PC-9 (cell line): ENCODE results near the gene NR1I2. TPM values are rescaled to one million over a fixed set of nuclear protein-coding genes. Genes with fewer than 3 reads are reported as not detected.

Experiments
- BruUV-seq: library from RNA; stranded (reverse); fragments of 400-500 nt; replicated peaks from 2 replicates; lab custom pipeline; 2021; lab: Mats Ljungman, UMichigan
- CTCF ChIA-PET: fragments of 300-600 bp; sonication (Branson Sonifier 250); formaldehyde crosslinking; loops from one replicate; lab custom pipeline; 2022; ENCODE audit warnings: antibody characterized with exemption; lab: Charles Lee
- POLR2A ChIA-PET: fragments of 300-600 bp; sonication (Branson Sonifier 250); formaldehyde crosslinking; loops from one replicate; lab custom pipeline; 2022; ENCODE audit warnings: antibody characterized with exemption; ENCODE audit not compliant: unreplicated experiment; lab: Charles Lee
- DNase-seq, 2 experiments: peaks; one replicate each; pipeline versions ENCODE4 v3.0.0 to v3.0.0-alpha.2; 2015 to 2022; ENCODE audit warnings: mixed read lengths in 1 of 2
- H2AFZ ChIP-seq: fragments of 200-600 bp; sonication (generic); 2 replicates; pipeline ENCODE4 v1.8.1; 2017; ENCODE audit warnings: antibody characterized with exemption
- H3F3A ChIP-seq: fragments of 200-600 bp; sonication (generic); 2 replicates; pipeline ENCODE4 v1.8.1; 2017; ENCODE audit warnings: antibody characterized with exemption, mild to moderate bottlenecking, low read depth; ENCODE audit not compliant: insufficient read depth
- H3K27ac ChIP-seq: fragments of 200-600 bp; sonication (generic); 2 replicates; pipeline ENCODE4 v1.6.1; 2016; ENCODE audit warnings: mixed run types
- H3K27me3 ChIP-seq: fragments of 200-600 bp; sonication (generic); 2 replicates; pipeline ENCODE4 v1.6.1; 2016; ENCODE audit warnings: low read depth, mixed run types; ENCODE audit not compliant: insufficient read depth
- H3K36me3 ChIP-seq: fragments of 200-600 bp; sonication (generic); 2 replicates; pipeline ENCODE4 v1.6.1; 2016; ENCODE audit warnings: low read depth, mixed run types
- H3K4me1 ChIP-seq: fragments of 200-600 bp; sonication (generic); replicated peaks from 2 replicates; pipeline ENCODE4 v1.6.1; 2016; ENCODE audit warnings: mixed run types; ENCODE audit not compliant: insufficient read depth
- H3K4me2 ChIP-seq: fragments of 200-600 bp; sonication (generic); 2 replicates; pipeline ENCODE4 v1.6.1; 2017; ENCODE audit warnings: mixed run types
- H3K4me3 ChIP-seq: fragments of 200-600 bp; sonication (generic); 2 replicates; pipeline ENCODE4 v1.6.1; 2016; ENCODE audit warnings: mixed run types
- H3K79me2 ChIP-seq: fragments of 200-600 bp; sonication (generic); 2 replicates; pipeline ENCODE4 v1.6.1; 2017; ENCODE audit warnings: low read depth, mixed run types
- H3K9me2 ChIP-seq: fragments of 200-600 bp; sonication (generic); 2 replicates; pipeline ENCODE4 v1.8.1; 2017; ENCODE audit warnings: mild to moderate bottlenecking; ENCODE audit not compliant: insufficient read depth
- H3K9me3 ChIP-seq: fragments of 200-600 bp; sonication (generic); 2 replicates; pipeline ENCODE4 v1.8.1; 2016; ENCODE audit warnings: low read depth; ENCODE audit not compliant: insufficient read depth
- H4K20me1 ChIP-seq: fragments of 200-600 bp; sonication (generic); 2 replicates; pipeline ENCODE4 v1.8.1; 2017; ENCODE audit not compliant: insufficient read depth
- CTCF ChIP-seq: fragments of 200-600 bp; sonication (generic); conservative IDR thresholded peaks from 2 replicates; pipeline ENCODE4 v1.6.1; 2017; ENCODE audit warnings: mixed run types, antibody characterized with exemption, mild to moderate bottlenecking, moderate library complexity
- EZH2 ChIP-seq: fragments of 200-600 bp; sonication (generic); IDR thresholded peaks from 2 replicates; pipeline ENCODE4 v1.8.0; 2017; ENCODE audit warnings: antibody characterized with exemption, low read depth
- intact Hi-C: fragments of 100-400 bp; cut with micrococcal nuclease; formaldehyde crosslinking; loops from one replicate; pipeline ENCODE4 v1.10.0; 2022; ENCODE audit not compliant: unreplicated experiment
- total RNA-seq: library from RNA; stranded (reverse); gene quantifications from 2 replicates; pipeline ENCODE4 v1.2.3, GENCODE V29; 2021

Gene NR1I2
- total RNA-seq, 1 experiment from 2014 or later: not detected

- Histone ChIP-seq H2AFZ (no peak overlapping the region), H3F3A (no peaks in the 10 kb centered on the region), H3K27me3 (no peaks in the 10 kb centered on the region), H3K9me2 (no peaks in the 10 kb centered on the region), H3K27ac (no peak overlapping the region), H3K4me2 (no peak overlapping the region), H3K4me1 (peaks cover 21% of the 10 kb centered on the region), H4K20me1 (no peaks in the 10 kb centered on the region), H3K36me3 (no peaks in the 10 kb centered on the region), H3K9me3 (peaks cover 3% of the 10 kb centered on the region; the same call in 1 of the 2 replicates), H3K4me3 (no peak overlapping the region), H3K79me2 (no peaks in the 10 kb centered on the region)
- TF ChIP-seq CTCF: no peak
- no peak for TF ChIP-seq EZH2
- POLR2A ChIA-PET: no interaction called here
- no TSS peak for BruUV-seq
- CTCF ChIA-PET: no interaction called here
- intact Hi-C loops: no loop called here
- DNase-seq: no peak
These were observed 10.4 kb downstream of the NR1I2 start for GRCh38 chr3:119792270-119792669.

GRCh38 chr3:119794401-119794800, 12.5 kb downstream of the NR1I2 start:
- Histone ChIP-seq H3K36me3 (no peaks in the 10 kb centered on the region), H2AFZ (no peak overlapping the region), H3K27ac (no peak overlapping the region), H3K79me2 (no peaks in the 10 kb centered on the region), H3K27me3 (no peaks in the 10 kb centered on the region), H4K20me1 (no peaks in the 10 kb centered on the region), H3F3A (no peaks in the 10 kb centered on the region), H3K4me2 (no peak overlapping the region), H3K4me3 (no peak overlapping the region), H3K4me1 (peaks cover 21% of the 10 kb centered on the region), H3K9me2 (no peaks in the 10 kb centered on the region), H3K9me3 (peaks cover 3% of the 10 kb centered on the region; the same call in 1 of the 2 replicates)
- no TSS peak for BruUV-seq
- no peak for DNase-seq
- intact Hi-C loops: no loop called here
- POLR2A ChIA-PET: interaction anchor here (0.8 kb wide), 1 partner anchor 301 kb away, joined by 5 read pairs; no protein-coding TSS in a partner anchor
- TF ChIP-seq CTCF: no peak
- TF ChIP-seq EZH2: no peak
- CTCF ChIA-PET: no interaction called here

- H3F3A ChIP-seq: no peaks in the 10 kb centered on the region
- H3K9me2 ChIP-seq: no peaks in the 10 kb centered on the region
- CTCF ChIA-PET: no interaction called here
- no peaks in the 10 kb centered on the region for H3K79me2 ChIP-seq
- peaks cover 21% of the 10 kb centered on the region for H3K4me1 ChIP-seq
- no peaks in the 10 kb centered on the region for H3K27me3 ChIP-seq
- DNase-seq: peak; percentile 63 to 72
- H2AFZ ChIP-seq: peak overlapping the region; percentile 29; the same call in 1 of the 2 replicates
- no TSS peak for BruUV-seq
- intact Hi-C loops: no loop called here
- no peak overlapping the region for H3K4me3 ChIP-seq
- peak overlapping the region; percentile 62 for H3K4me2 ChIP-seq
- H3K27ac ChIP-seq: no peak overlapping the region
- H3K36me3 ChIP-seq: no peaks in the 10 kb centered on the region
- H4K20me1 ChIP-seq: no peaks in the 10 kb centered on the region
- H3K9me3 ChIP-seq: peaks cover 3% of the 10 kb centered on the region; the same call in 1 of the 2 replicates
- POLR2A ChIA-PET: interaction anchor here (0.8 kb wide), 1 partner anchor 300 kb away, joined by 5 read pairs; no protein-coding TSS in a partner anchor
- TF ChIP-seq EZH2 (no peak), CTCF (no peak)
These were observed 13.2 kb downstream of the NR1I2 start for GRCh38 chr3:119794971-119795612.
